Smooth muscle cell (in vitro differentiated cells): ENCODE results near the gene ZNF358. TPM values are rescaled to one million over a fixed set of nuclear protein-coding genes. Genes with fewer than 3 reads are reported as not detected.

Source experiments
- DNase-seq: peaks from one replicate; lab custom pipeline; 2025; ENCODE audit not compliant: unreplicated experiment; lab: John Stamatoyannopoulos, UW
- H2AFZ ChIP-seq: fragments of 200-600 bp; sonication (generic); 2 replicates; pipeline ENCODE4 v1.6.0; 2016; ENCODE audit warnings: antibody characterized with exemption, low read depth, mild to moderate bottlenecking
- H3F3A ChIP-seq: fragments of 200-600 bp; sonication (generic); 2 replicates; pipeline ENCODE4 v1.6.0; 2017; ENCODE audit warnings: antibody characterized with exemption, low read depth
- H3K27ac ChIP-seq: fragments of 200-600 bp; sonication (generic); 2 replicates; pipeline ENCODE4 v1.5.1; 2016; ENCODE audit warnings: low read depth, mild to moderate bottlenecking
- H3K27me3 ChIP-seq: fragments of 200-600 bp; sonication (generic); 2 replicates; pipeline ENCODE4 v1.6.1; 2016; ENCODE audit warnings: low read depth, mild to moderate bottlenecking
- H3K36me3 ChIP-seq: fragments of 200-600 bp; sonication (generic); 2 replicates; pipeline ENCODE4 v1.5.1; 2016; ENCODE audit warnings: low read depth
- H3K4me1 ChIP-seq: fragments of 200-600 bp; sonication (generic); 2 replicates; pipeline ENCODE4 v1.5.1; 2016; ENCODE audit warnings: low read depth
- H3K4me2 ChIP-seq: fragments of 200-600 bp; sonication (generic); 2 replicates; pipeline ENCODE4 v1.6.0; 2016; ENCODE audit warnings: mild to moderate bottlenecking
- H3K4me3 ChIP-seq: fragments of 200-600 bp; sonication (generic); 2 replicates; pipeline ENCODE4 v1.5.1; 2016; ENCODE audit warnings: mild to moderate bottlenecking
- H3K79me2 ChIP-seq: fragments of 200-600 bp; sonication (generic); 2 replicates; pipeline ENCODE4 v1.6.0; 2016; ENCODE audit warnings: low read depth, mild to moderate bottlenecking
- H3K9ac ChIP-seq: fragments of 200-600 bp; sonication (generic); 2 replicates; pipeline ENCODE4 v1.6.0; 2016; ENCODE audit warnings: low read depth
- H3K9me3 ChIP-seq: fragments of 200-600 bp; sonication (generic); replicated peaks from 2 replicates; pipeline ENCODE4 v1.5.1; 2016; ENCODE audit warnings: low read depth
- H4K20me1 ChIP-seq: fragments of 200-600 bp; sonication (generic); 2 replicates; pipeline ENCODE4 v1.6.0; 2016; ENCODE audit warnings: low read depth
- WGBS: methylation state at CpG from one replicate; pipeline ENCODE4 v1.1.7; 2016; ENCODE audit warnings: low lambda C conversion rate; 5-methylcytosine and 5-hydroxymethylcytosine counted together
- polyA plus RNA-seq: library from polyadenylated mRNA; unstranded; fragments of >200 nt; fragmentation: Nextera tagmentation; extraction: Ambion mirVana; gene quantifications from 2 replicates; pipeline ENCODE4 v1.2.1, GENCODE V29; 2016
- total RNA-seq: library from RNA; depleted of rRNA; stranded (reverse); fragments of >200 nt; gene quantifications from 2 replicates; pipeline ENCODE4 v1.2.3, GENCODE V29; 2014
- TF ChIP-seq, protein P1 (sequence below): fragments of 200-600 bp; sonication (generic); IDR thresholded peaks from 2 replicates; pipeline ENCODE4 v1.5.1; 2017; ENCODE audit warnings: borderline replicate concordance, mild to moderate bottlenecking, antibody characterized with exemption; ENCODE audit not compliant: insufficient read depth, poor library complexity, severe bottlenecking

The ZNF358 gene
- total and polyA plus RNA-seq, 2 experiments from 2014 or later = 40.8 to 67.2 TPM

DNA sequence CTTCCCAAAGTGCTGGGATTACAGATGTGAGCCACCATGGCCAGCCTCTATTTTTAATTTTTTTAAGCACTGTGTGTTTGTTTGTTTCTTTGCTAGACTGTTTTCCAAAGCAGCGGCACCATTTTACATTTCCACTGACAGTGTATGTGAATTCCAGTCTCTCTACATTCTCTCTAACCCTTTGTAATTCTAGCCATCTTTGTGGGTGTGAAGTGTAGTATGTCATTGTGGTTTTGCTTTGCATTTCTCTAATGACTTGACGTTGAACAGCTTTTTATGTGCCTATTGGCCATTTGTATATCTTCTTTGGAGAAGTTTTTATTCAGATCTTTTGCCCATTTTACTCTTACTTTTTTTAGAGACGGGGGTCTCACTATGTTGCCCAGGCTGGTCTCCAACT lies 31.3 kb downstream of the ZNF358 start:
- H3K9ac ChIP-seq = no peak overlapping the region
- H3K36me3 ChIP-seq = no peaks in the 10 kb centered on the region
- no peaks in the 10 kb centered on the region for H4K20me1 ChIP-seq
- H2AFZ ChIP-seq = no peak overlapping the region
- H3K9me3 ChIP-seq = no peaks in the 10 kb centered on the region
- DNase-seq = no peak
- H3K4me3 ChIP-seq = no peak overlapping the region
- no peak overlapping the region for H3K4me2 ChIP-seq
- H3K27ac ChIP-seq = no peak overlapping the region
- TF ChIP-seq, protein P1, sequence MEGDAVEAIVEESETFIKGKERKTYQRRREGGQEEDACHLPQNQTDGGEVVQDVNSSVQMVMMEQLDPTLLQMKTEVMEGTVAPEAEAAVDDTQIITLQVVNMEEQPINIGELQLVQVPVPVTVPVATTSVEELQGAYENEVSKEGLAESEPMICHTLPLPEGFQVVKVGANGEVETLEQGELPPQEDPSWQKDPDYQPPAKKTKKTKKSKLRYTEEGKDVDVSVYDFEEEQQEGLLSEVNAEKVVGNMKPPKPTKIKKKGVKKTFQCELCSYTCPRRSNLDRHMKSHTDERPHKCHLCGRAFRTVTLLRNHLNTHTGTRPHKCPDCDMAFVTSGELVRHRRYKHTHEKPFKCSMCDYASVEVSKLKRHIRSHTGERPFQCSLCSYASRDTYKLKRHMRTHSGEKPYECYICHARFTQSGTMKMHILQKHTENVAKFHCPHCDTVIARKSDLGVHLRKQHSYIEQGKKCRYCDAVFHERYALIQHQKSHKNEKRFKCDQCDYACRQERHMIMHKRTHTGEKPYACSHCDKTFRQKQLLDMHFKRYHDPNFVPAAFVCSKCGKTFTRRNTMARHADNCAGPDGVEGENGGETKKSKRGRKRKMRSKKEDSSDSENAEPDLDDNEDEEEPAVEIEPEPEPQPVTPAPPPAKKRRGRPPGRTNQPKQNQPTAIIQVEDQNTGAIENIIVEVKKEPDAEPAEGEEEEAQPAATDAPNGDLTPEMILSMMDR = no peak
- 70% methylated on average over 3 of the region's 3 CpGs for WGBS
- no peaks in the 10 kb centered on the region for H3F3A ChIP-seq
- no peaks in the 10 kb centered on the region for H3K79me2 ChIP-seq
- H3K27me3 ChIP-seq = no peaks in the 10 kb centered on the region
- no peaks in the 10 kb centered on the region for H3K4me1 ChIP-seq

DNA sequence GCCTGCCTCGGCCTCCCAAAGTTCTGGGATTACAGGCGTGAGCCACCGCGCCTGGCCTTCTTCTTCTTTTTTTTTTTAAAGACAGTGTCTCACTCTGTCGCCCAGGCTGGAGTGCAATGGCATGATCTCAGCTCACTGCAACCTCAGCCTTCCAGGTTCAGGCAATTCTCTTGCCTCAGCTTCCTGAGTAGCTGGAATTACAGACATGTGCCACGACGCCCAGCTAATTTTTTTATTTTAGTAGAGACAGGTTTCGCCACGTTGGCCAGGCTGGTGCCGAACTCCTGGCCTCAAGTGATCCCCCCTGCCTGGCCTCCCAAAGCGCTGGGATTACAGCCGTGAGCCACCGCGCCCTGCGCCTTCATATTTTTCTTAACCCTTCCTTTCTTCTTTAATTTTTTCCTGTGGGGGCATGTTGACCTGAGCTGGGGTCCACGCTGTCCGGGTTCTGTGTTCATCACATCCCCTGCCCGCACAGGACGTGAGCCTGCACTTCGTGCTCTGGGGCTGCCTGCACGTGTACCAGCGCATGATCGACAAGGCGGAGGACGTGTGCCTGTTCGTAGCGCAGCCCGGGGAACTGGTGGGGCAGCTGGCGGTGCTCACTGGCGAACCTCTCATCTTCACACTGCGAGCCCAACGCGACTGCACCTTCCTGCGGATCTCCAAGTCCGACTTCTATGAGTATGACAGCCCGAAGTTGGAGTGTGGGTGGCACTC lies 33.7 kb downstream of the ZNF358 start:
- Histone ChIP-seq H3K4me1 (no peaks in the 10 kb centered on the region), H3K4me3 (no peak overlapping the region), H3K27me3 (no peaks in the 10 kb centered on the region), H3K9me3 (no peaks in the 10 kb centered on the region), H3F3A (no peaks in the 10 kb centered on the region), H3K27ac (no peak overlapping the region), H3K9ac (no peak overlapping the region), H2AFZ (no peak overlapping the region), H3K79me2 (no peaks in the 10 kb centered on the region), H3K4me2 (no peak overlapping the region), H4K20me1 (no peaks in the 10 kb centered on the region), H3K36me3 (no peaks in the 10 kb centered on the region)
- TF ChIP-seq, protein P1 = no peak
- 96% methylated on average over 36 of the region's 36 CpGs for WGBS
- no peak for DNase-seq

DNA sequence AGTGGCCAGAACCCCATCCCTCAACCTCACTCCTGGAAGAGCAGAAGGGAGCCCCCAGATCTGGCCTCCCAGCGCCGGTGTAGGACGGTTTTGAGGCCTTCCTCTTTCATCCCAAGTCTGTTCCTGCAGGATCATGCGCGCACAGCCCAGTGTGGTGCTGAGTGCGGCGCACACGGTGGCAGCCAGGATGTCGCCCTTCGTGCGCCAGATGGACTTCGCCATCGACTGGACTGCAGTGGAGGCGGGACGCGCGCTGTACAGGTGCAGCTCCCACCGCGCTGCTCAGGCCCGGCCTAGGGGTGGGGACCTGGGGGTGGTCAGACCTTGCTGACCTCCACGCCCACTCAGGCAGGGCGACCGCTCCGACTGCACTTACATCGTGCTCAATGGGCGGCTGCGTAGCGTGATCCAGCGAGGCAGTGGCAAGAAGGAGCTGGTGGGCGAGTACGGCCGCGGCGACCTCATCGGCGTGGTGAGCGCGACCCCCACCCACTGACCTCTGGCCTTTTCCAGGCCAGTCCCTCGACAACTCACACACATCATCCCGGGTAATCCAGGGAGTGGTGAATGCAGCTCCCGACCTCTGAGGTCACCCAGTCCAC lies 34.4 kb downstream of the ZNF358 start:
- WGBS = 98% methylated on average over 38 of the region's 41 CpGs

More for the DNA sequence above, 34.4 kb downstream of the ZNF358 start:
- TF ChIP-seq, protein P1 = no peak
- DNase-seq = no peak
- H3K36me3 ChIP-seq = no peaks in the 10 kb centered on the region
- H3K4me1 ChIP-seq = no peaks in the 10 kb centered on the region
- H3K79me2 ChIP-seq = no peaks in the 10 kb centered on the region
- no peak overlapping the region for H3K9ac ChIP-seq
- H3K4me3 ChIP-seq = no peak overlapping the region
- H3K27me3 ChIP-seq = no peaks in the 10 kb centered on the region
- H2AFZ ChIP-seq = no peak overlapping the region
- H4K20me1 ChIP-seq = no peaks in the 10 kb centered on the region
- no peaks in the 10 kb centered on the region for H3K9me3 ChIP-seq
- H3K4me2 ChIP-seq = no peak overlapping the region
- H3F3A ChIP-seq = no peaks in the 10 kb centered on the region
- no peak overlapping the region for H3K27ac ChIP-seq
